NCI-H1105 treated with DMSO at 0.1 percent for 48 hours (cell line): ENCODE data around the gene PRKN.

Source experiments
- DNase-seq: peaks from one replicate; lab custom pipeline; 2025; lab: John Stamatoyannopoulos, UW

The PRKN gene

DNA sequence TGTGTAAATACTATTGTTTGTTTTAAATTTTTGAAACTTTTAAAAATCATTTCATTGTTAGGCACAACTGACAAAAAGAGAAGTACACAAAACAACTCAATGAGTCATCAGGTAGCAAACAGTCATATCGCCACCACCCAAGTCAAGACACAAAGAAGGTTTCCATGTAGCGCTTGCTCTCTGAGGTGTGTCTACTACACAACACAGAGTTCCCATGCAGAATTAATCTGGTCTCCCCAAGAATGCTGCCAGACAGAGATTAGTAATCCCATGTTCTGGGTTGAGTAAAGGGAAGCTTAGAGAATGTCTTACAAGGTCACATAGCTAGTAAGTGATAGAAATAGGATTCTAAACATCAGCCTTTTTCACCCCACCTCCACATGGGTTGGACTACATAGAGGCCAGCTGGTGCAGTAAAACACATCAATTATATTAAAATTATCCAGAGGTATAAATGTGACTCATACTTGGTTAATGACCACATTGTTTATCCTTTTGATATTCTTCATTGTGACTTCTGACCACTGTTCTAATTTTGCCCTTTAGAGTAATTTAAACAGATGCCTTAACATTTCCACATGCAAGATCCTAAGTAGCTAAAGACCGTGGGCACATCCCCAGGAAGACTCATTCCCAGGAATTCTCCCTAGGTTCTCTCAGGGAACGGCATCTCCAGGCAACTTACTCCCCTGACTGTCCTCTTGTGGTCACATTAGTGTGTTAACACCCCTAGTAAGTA lies 413.5 kb downstream of the PRKN start:
- DNase-seq, result no peak

DNA sequence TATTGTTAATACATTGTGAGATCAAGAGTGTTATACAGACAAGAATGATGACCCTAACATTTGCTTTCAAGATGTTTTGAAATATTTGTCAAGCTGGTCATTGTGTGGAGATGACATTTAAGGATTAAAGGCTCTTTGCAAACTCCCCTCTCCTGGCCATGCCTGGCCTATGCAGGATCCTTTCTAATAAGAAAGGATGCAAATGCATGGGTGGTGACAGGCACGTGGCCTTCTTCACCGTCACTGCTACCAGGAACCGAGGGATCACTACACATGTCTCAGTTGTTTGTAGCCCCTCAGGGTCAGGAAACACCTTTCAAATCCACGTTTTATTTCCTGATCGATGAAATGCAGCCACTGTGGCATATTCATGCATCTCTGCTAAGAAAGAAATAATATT lies 419.7 kb downstream of the PRKN start:
- DNase-seq, result no peak

DNA sequence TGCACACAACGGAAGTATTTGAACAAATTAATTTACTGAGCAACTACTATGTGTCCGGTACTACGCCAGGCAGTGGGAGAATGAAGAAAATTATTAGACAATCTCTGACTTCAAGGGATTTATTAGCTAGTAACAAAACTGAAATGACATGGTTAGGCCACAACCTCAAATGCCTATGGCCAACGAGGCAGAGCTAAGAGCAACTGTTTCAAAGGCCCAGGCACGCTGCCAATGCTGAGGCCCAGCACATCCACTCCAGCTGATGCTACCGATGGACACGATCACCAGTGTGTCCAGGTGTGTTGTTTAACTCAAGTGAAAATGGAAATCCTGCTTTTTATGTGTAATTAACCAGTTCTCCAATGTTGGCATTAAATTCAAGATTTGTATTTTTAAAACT lies 420.9 kb downstream of the PRKN start:
- no peak for DNase-seq

DNA sequence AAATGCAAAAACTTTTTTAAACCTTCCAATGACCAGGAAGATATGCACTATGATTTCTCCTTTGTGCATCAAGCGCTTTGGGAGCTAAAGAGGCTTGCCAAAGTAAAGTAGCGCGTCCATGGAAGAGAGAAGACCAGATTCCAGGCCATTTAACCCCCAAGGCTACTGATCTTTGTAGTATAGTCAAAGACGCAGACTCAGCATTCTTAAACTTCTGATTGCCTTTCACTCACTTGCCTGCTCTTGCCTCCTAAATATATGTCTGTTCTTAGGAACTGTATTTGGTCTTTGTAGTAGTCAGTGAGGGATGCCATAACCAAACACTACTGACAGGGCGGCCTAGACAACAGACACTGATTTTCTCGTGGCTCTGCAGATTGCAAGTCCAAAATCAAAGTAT lies 426.4 kb downstream of the PRKN start:
- DNase-seq, result no peak

DNA sequence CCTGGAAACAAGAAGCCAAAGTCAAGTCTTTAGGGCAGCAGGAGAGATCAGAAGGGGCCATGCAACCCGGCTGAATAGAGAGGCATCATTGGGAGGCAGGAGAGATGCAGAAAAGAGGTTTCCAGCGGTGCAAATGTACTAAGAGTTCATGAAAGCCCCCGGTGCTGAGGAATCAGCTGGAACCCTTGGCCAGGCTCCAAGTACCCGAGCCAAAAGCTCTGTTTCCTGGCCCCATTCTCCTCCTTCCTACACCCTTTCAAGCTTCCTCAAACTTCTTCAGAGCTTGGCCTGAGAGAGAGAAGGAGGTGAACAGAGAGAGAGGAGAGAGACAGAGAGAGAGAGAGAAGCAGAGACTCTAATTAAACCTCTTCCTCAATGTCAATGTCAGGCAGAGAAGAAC lies 433.5 kb downstream of the PRKN start:
- DNase-seq, result no peak

DNA sequence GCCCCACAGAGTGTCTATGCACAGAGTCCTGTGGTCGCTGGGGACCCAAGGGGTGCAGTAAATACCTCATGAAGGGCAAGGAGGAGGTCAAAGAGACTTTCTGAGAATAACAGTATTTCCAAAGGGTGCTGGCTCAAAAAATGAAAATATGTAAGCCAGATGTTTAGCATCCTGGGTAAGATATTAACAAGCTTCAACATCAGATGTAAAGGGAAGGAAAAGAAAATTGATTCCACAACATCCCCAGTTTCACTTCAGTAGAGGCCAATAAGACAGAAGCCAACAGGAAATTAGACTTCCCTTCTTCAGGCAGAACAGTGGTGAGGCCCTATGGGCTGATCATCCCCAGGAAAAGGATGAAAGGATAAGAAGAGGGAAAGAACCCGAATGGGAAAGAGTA lies 434.7 kb downstream of the PRKN start:
- no peak for DNase-seq

DNA sequence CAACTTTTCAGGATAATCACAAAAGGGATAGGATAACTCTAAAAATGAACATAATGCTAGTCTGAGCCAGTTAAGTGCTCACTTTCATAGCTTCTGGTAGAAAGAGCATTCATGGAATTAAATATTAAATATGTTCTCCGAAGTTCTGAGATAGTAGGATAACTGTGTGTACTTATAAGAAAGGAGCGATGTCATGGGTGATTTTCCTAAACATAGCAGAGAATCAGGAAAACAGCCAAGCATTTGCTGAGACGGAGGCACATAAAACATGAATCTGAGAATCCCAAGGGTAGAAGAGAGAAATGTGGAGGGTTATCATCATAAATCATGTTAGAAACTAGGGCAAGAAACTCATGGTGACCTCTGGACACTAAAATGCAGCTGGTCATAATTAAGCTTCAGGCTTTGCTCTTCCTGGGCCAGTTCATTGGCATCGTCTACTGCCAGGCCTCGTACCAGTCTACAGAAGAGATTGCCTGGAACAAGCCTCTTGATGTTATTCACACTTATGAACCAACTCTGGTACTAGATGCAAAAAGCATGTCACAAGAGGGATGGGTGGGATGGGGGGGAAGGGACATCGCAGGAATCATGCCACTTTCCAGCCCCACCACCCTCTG lies 436.6 kb downstream of the PRKN start:
- DNase-seq, result no peak

DNA sequence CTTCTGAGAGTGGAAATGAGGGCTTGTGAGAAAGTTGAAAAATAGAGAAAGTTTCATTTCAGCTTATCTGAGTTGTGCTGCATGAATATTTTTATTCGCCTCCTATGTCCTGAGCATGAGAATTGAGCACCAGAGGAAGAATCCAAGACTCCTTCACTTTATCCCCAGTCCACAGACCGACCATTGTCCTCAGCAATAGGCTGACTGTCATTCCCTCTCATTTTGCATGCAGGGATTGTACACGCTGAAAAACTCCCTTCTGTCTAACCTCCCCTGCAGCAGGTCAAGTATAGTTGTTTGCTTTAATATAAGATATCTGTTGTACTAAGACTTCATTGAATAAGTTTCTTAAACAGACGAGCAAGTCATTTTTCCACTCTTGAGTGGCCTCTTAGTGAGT lies 437.6 kb downstream of the PRKN start:
- no peak for DNase-seq

DNA sequence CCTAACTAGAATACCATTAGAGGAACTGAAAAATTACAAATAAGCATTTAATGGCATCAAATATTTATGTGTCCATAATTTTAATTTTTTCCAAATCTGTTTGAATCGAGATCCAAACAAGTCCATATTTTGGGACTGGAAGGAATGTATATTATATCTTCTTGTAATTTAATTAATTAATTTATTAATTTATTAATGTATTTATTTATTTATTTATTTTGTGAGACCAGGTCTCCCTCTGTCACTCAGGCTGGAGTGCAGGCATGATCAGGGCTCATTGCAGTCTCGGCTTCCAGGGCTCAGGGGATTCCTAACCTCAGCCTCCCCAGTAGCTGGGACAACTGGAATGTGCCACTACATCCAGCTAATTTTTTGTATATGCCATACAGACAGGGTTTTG lies 453.6 kb downstream of the PRKN start:
- no peak for DNase-seq

DNA sequence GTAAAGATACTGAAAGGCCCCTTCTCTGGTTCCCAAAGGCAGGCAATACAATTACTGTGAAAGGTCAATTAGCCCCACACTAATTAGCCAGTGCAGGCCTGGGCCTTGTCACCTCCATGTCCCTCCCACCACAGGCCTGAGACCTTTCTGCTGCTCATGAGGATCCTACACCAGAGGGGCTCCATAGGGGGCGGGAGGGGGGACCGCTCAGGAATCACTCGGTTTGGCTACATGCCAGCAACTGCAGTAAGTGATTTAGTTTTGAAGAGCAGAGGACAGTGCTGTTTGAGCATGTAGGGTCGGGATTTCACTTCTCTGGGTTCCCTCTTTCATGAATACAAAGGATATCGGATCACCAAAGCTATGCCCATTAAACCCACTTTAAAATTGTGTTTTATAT lies 455.6 kb downstream of the PRKN start:
- no peak for DNase-seq

DNA sequence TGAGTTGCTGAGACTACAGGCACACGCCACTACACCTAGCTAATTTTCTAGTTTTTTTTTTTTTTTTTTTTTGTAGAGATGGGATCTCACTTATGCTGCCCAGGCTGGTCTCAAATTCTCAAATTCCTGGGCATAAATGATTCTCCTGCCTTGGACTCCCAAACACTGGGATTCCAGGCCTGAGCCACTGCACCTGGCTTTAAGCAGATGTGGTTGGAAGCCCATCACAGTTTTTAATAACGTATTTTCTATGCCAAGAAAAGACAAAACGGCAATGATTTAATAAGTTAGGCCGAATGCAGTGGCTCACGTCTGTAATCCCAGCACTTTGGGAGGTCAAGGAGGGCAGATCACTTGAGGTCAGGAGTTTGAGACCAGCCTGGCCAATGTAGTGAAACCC lies 456.6 kb downstream of the PRKN start:
- DNase-seq, result no peak

DNA sequence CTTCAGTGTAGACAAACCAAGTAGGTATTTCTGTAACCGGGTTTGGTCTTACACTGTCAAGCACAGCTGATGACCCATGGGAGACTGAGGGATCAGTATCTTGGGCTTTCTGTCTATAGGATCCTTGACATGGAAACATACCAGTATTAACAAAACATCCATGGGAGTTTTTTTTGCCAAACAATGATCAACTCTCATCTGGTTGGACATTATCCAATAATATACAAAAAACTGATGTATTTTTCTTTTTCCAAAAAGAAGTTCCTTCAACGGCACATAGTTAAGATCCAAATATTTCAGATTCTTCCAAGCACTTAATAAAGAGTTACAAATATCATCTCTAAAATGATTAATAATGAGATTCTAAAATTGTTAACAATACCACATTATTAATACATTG lies 459.9 kb downstream of the PRKN start:
- no peak for DNase-seq

DNA sequence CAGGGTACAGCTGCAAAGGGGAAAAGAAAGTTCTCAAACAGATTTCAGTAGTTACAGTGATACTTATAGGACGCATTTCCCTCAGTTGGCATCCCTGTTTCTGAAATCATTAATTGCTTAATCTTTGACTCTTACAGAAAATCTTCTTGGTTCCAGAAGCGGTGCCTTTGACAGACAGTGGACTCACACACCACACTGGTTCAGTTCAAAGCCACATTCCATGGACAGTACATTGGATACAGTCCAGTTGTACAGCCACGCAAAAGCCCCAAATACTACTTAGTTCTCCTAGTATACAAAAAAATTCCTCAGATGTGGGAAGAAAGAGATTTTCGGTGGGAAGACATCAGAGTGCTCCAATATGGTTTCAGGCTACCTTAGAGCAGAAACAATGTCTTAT lies 460.4 kb downstream of the PRKN start:
- DNase-seq, result no peak

DNA sequence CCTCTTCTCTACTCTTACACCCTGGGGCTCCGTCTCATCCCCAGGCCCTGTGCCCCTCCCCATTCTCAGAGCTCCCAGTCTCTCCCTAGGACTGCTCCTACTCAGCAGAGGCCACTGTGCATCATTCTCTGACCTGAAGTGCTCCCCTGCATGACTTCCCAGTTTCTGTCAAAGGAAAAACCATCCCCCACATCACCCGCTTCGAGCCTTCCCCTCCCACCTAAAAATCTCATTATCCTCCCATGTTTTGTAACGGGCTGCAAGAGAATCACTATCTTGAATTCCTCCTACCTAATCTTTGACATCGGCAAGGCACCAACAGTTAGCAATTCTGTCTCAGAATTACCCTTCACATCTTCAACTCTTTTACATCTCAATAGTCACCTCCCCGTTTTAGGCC lies 463.0 kb downstream of the PRKN start:
- no peak for DNase-seq

DNA sequence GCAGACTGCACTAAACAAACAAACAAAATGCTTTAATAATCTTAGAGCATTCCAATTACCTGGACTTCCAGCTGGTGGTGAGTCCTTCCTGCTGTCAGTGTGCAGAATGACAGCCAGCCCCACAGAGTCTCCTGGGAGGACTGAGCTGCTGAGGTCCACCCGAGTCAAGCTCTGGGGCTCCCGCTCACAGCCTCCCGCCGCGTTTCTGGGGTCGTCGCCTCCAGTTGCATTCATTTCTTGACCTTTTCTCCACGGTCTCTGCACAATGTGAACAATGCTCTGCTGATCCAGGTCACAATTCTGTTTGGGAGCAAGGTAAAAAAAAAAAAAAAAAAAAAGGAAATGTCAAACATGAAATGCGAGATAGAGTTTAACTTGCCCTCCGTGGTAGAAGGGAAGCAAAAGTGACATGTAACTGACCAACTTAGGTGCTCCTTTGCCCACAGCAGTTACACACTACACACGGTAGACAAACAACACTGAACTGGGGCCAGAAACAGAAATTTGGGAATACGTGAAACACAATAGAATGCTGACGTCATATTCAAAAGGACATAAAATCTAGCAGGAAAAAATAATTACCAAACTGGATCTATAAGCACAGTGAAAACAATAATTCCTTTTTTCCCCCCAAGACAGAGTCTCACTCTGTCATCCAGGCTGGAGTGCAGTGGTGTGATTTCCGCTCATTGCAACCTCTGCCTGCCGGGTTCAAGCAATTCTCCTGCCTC lies 464.9 kb downstream of the PRKN start:
- DNase-seq, result no peak

DNA sequence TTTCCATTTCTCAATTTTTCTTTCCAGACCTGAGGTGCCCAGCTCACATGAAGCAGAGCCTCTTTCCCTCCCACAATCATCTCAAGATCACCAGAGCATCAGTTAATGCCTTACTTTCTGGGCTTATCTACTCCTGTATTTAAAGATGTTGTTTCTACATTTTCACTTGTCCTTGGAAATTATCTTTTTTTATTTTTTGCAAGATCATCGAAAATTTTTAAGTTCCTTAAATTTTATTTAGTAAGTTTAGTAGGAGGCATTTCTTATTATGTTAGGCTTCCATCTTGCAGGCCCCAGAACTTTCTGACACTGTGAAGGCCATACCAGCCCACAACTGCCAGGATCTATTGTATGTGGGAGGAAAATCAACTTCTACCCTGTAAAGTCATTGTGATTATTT lies 466.0 kb downstream of the PRKN start:
- no peak for DNase-seq

DNA sequence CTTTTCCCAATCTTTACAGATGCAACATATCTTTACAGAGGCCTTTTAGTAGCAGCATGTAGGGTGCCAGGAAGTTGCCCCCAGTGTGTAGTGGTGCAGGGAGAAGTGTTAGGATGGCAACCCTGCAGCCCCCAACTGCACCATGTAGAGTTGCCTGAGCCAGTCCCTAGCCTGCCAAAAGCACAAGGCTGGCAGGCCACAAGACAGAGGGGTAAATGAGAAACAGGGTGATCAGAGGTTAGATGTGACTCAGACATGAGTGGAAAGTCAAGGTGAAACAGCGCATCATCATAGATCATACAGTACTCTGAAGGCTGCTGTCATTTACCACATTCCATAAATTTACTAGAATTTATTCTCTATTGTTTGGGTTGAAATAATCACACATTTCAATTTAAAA lies 467.5 kb downstream of the PRKN start:
- DNase-seq, result no peak

DNA sequence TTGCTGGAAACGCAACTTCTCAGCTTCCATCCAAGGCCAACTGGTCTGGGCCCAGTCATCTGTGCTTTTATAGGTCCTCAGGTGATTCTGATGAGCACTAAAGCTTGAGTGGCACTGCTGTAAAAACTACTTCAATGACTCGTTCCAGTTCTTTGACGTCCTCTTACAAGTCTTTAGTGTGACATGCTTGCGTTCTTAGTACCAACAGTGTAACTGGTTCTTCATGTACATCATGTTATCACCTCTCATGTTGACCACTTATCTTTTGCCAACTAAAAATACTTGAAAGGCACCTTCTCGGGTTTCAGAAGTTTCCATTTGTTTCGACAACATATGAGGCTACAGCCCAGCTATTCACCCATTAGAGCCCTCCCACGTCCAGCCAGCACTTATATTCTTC lies 468.9 kb downstream of the PRKN start:
- no peak for DNase-seq

DNA sequence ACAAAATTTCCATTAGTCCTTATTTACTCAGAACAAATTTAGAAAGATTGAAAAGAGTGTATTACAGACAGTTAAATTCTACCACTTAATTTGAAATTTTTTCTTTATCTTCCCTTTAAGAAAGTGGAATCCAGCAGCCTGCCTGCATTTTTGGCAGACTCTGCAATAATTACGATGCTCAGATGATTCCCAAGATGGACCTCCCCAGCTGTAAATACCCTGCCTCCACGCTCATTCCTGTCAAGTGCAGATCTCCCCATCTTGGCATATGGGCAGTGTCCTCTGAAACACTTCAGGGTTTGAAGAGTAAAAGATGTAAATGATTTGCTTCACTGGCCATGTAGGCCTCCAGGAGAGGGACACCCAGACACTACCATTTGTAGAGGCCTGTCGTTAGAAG lies 471.2 kb downstream of the PRKN start:
- no peak for DNase-seq

DNA sequence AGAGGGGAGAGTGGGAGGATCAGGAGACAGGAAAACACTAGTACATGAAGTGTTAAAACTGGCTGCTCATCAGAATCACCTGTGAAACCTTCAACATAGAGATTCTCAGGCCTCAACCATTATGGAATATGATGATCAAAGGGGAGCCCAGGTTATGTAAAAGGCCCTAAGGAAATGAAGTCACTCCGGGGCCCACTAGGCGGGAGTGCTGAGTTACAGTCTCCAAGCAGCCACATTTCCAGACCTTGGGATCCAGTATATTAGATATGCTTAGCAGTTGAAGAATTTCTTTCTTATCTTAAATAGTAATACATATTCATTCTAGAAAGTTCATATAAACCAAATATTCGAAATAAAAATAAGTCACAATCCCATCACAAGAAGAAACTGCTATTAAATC lies 476.3 kb downstream of the PRKN start:
- no peak for DNase-seq

DNA sequence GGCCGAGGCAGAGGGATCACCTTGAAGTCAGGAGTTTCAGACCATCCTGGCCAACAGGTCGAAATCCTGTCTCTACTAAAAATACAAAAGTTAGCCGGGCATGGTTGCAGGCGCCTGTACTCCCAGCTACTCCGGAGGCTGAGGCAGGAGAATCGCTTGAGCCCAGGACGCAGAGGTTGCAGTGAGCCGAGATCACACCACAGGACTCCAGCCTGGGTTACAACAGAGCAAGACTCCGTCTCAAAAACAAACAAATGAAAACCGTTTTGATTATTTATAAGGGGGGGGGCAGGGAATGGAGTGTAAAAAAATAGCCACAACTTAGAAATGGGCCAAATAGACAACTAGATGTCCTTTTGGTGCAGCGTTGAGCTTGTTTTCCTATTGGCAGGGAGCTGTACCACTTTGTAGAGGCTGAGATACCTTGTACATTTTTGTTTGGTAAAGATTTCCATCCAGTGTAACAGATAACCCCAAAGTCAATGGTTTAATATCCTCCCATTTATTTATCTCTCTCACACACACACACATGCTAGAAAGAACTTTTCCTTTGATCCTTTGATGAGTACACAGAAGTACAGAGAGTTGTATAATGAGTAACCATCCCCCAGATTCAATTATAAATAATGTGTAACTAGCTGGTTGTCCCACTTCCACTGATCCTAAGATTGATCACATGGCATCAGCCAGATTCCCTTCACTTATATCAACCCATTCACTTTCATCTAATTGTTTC lies 477.5 kb downstream of the PRKN start:
- no peak for DNase-seq

DNA sequence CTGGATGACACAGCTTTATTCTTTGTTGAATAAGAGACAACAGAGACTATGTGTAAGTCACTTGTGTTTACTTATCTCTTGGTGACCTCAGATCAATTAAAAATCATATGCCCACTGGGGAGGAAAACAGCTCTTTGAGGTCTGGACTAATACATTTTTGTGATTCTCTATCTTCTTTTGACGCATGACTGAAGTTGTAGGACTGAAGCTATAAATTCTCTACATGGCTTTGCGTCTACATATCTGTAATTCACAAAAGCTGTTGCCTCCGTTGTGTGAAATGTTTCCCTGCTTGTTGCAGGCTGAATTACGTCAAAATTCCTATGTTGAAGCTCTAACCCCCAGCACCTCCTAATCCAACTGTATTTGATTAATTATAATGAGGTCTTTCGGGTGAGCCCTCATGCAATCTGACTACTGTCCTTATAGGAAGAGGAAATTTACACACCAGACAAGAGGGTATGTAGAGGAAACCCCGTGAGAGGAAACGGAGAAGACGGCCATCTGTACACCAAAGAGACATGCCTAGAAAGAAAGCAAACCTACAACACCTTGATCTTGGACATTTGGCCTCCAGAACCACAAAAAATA lies 481.6 kb downstream of the PRKN start:
- DNase-seq, result no peak
